Kidney (tissue), 14 donors: ENCODE measurements around the gene NPAT. TPM values are rescaled to one million over a fixed set of nuclear protein-coding genes. Genes with fewer than 3 reads are reported as not detected.

ENCODE experiments used
- DNase-seq, 5 donors: peaks; one replicate each; pipeline ENCODE4 v3.0.0-alpha.2; 2013 to 2020
- FAIRE-seq: peaks from 2 replicates; lab custom pipeline; 2012; peaks lifted over from hg19 to GRCh38; lab: Jason Lieb, UNC
- H3K27ac ChIP-seq, 2 donors: one replicate each; pipeline ENCODE4 v1.7.0; 2013; ENCODE audit warnings: low read depth in 2 of 2, low read length in 2 of 2, inconsistent platforms in 1 of 2
- H3K27me3 ChIP-seq: one replicate; pipeline ENCODE4 v1.7.1; 2013; ENCODE audit warnings: low read length, inconsistent platforms; ENCODE audit not compliant: control insufficient read depth, insufficient read depth
- H3K36me3 ChIP-seq, 3 donors: one replicate each; pipeline versions ENCODE4 v1.7.0 to v1.7.1; 2013; ENCODE audit warnings: low read length in 3 of 3, control low read depth in 1 of 3, inconsistent platforms in 1 of 3; ENCODE audit not compliant: insufficient read depth in 3 of 3, control insufficient read depth in 2 of 3
- H3K4me1 ChIP-seq, 3 donors: one replicate each; pipeline versions ENCODE4 v1.7.0 to v1.7.1; 2013; ENCODE audit warnings: low read length in 3 of 3, inconsistent platforms in 1 of 3, low read depth in 1 of 3; ENCODE audit not compliant: control insufficient read depth in 2 of 3, insufficient read depth in 2 of 3
- H3K4me3 ChIP-seq, 3 donors: one replicate each; pipeline versions ENCODE4 v1.7.0 to v1.8.1; 2013; ENCODE audit warnings: low read length in 3 of 3, control low read depth in 1 of 3, inconsistent platforms in 1 of 3
- H3K9ac ChIP-seq, 3 donors: one replicate each; pipeline versions ENCODE4 v1.7.0 to v1.7.1; 2013; ENCODE audit warnings: low read length in 3 of 3, control low read depth in 1 of 3, inconsistent platforms in 1 of 3
- H3K9me3 ChIP-seq, 3 donors: one replicate each; pipeline versions ENCODE4 v1.7.0 to v1.7.1; 2013; ENCODE audit warnings: low read length in 3 of 3, control low read depth in 1 of 3, inconsistent platforms in 1 of 3; ENCODE audit not compliant: control insufficient read depth in 2 of 3, insufficient read depth in 1 of 3
- CTCF ChIP-seq: IDR thresholded peaks from 3 replicates; pipeline ENCODE4 v1.5.1; 2012; ENCODE audit warnings: mild to moderate bottlenecking, moderate library complexity, borderline replicate concordance; ENCODE audit not compliant: insufficient read depth; ENCODE audit errors: extremely low read depth
- intact Hi-C: fragments of 100-400 bp; cut with DNase I; formaldehyde crosslinking; loops from one replicate; pipeline ENCODE4 v1.11.1; 2022
- polyA plus RNA-seq: library from polyadenylated mRNA; stranded (reverse); fragments of 350-450 nt; fragmentation: Illumina TruSeq; extraction: RNeasy Lipid Tissue Mini Kit (QIAGEN cat#74804); gene quantifications from one replicate; pipeline ENCODE4 v1.2.3, GENCODE V29; 2014; ENCODE audit warnings: low read depth, low replicate concordance; ENCODE audit not compliant: insufficient read depth
- total RNA-seq: library from RNA; stranded (reverse); fragmentation: NEBNext Ultra II Directional; extraction: Animal tissue kit (Norgen Biotek cat#: 25700); gene quantifications from one replicate; pipeline ENCODE4 v1.2.1, GENCODE V29; 2021
- donor health status: control.
- donor health status: control.
- donor health status: control.
- donor health status: control.
- donor health status: control.
- donor health status: DM: yes; HTN: yes; CAD: no.
- donor health status: Normal renal cell carcinoma (clear cell type).

NPAT gene
- total and polyA plus RNA-seq, 2 donors from 2014 or later: 2.5 to 17.6 TPM

- H3K27ac ChIP-seq: no peak overlapping the region
- H3K36me3 ChIP-seq: peaks cover 8 to 14% (median 9%) of the 10 kb centered on the region in 3 donors
- H3K9me3 ChIP-seq: peaks cover 0 to 2% (median 0%) of the 10 kb centered on the region in 3 donors
- no peak overlapping the region for H3K4me3 ChIP-seq
- no peak for TF ChIP-seq CTCF
- no peaks in the 10 kb centered on the region for H3K4me1 ChIP-seq
- H3K27me3 ChIP-seq: no peaks in the 10 kb centered on the region
- DNase-seq (no peak), FAIRE-seq (no peak)
- intact Hi-C loops: no loop called here
- H3K9ac ChIP-seq: no peak overlapping the region
Measured at GRCh38 chr11:108204376-108204775, 18.1 kb downstream of the NPAT start.

DNA sequence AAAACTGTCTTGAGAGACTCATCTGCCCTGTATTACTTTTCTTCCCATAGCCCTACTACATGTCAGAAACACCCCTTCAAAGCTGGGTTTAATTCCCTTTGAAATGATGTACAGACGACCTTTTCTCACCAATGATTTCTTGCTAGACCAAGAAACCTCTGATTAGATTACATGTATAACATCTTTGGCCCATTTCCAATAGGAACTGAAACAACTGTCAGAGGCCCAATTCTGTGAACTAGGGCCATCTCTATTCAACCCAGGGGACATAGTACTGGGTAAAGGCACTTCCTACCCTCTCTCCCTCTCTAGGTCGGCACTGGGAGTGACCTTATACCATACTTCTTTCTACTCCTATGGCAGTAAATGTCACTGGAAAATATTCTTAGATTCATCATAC lies 19.4 kb downstream of the NPAT start:
- intact Hi-C loops: no loop called here
- DNase-seq (no peak), FAIRE-seq (no peak)
- no peaks in the 10 kb centered on the region for H3K27me3 ChIP-seq
- H3K9ac ChIP-seq: no peak overlapping the region
- H3K36me3 ChIP-seq: peaks cover 8 to 14% (median 9%) of the 10 kb centered on the region in 3 donors
- no peaks in the 10 kb centered on the region for H3K4me1 ChIP-seq
- H3K4me3 ChIP-seq: no peak overlapping the region
- no peak overlapping the region for H3K27ac ChIP-seq
- peaks cover 0 to 2% (median 0%) of the 10 kb centered on the region in 3 donors for H3K9me3 ChIP-seq
- TF ChIP-seq CTCF: no peak

- TF ChIP-seq CTCF: no peak
- Histone ChIP-seq H3K27me3 (no peaks in the 10 kb centered on the region), H3K4me3 (no peak overlapping the region), H3K9ac (no peak overlapping the region), H3K4me1 (peaks cover 0 to 8% (median 0%) of the 10 kb centered on the region in 3 donors), H3K27ac (no peak overlapping the region), H3K36me3 (peaks cover 0 to 3% (median 0%) of the 10 kb centered on the region in 3 donors), H3K9me3 (no peaks in the 10 kb centered on the region)
- intact Hi-C loops: no loop called here
- FAIRE-seq (no peak), DNase-seq (peak in 2 of 5 donors; percentile 1 to 6)
Measured at GRCh38 chr11:108199446-108200321, 22.8 kb downstream of the NPAT start.
